HG02981 (cell line): ENCODE results near the gene ARF1.
"Not testable (repeated sequence)": the region's sequence is repeated elsewhere in the genome, so short reads cannot be mapped to it uniquely, and the experiment has no call there.

Source experiments
- ATAC-seq: cut with Tn5 transposase; IDR thresholded peaks from one replicate; pipeline ENCODE4 v1.9.1; 2021; ENCODE audit warnings: mild to moderate bottlenecking, moderate library complexity; ENCODE audit not compliant: unreplicated experiment

The ARF1 gene

GRCh38 chr1:228100822-228101613 lies 18.5 kb downstream of the ARF1 start:
- no peak for ATAC-seq

DNA sequence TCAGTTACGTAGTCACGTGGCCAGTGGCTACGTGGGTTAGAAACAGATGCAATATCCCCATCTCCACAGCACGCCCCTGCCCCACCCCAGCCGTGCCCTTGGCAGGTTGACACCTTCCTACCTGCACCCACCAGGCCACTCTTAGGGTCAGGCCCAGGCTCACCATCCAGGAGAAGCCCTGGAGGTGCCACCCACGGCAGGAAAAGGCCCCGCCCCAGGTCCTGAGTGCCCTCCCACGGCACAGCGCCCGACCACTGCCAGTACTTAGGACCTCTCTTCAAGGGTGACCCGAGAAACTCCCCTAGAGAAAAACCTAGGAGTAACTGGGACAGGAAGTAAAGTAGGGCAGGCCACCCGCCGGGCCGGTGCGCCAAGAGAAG lies 19.1 kb downstream of the ARF1 start:
- no peak for ATAC-seq

GRCh38 chr1:228101994-228102790 lies 19.7 kb downstream of the ARF1 start:
- ATAC-seq, result peak; percentile 20

DNA sequence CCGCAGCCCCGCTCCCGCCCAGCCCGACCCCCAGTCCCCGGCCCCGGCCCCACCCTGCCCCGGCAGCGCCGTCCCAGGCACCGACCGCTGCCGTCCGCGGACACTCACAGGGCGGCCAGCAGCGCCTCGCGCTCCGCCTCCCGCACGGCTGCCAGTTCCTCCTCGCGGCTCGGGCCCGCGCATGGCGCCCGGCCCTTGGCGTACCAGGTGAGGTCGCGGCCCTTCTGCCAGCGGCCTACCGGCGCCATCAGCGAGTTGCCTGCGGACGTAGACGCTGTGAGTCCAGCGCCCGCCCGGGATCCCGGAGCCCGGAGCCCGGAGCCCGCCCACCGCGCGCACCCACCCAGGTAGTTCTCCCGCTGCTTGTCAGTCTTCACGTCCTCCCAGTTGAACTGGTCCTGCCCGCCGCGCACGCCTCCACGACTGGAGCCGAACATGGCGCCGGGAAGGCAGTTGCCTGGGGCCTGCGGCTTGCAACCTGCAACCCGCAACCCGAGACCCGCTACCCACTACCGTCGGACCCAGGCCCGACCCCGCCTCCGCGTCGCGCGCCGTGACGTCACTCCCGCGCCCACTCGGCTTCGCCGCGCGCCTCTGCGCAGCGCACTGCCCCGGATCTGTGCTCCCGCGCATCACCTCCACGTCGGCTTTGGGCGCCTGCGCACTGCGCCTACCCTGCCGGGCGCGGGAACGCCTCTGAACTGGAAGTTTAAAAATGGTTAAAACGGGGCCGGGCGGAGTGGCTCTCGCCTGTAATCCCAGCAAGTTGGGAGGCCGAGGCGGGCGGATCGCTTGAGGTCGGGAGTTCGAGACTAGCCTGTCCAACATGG lies 20.5 kb downstream of the ARF1 start, which contains the start of gene C1orf35:
C1orf35 (minus strand) TSS at position 535 of the 830 bp plus-strand sequence; CDS start at position 437, 98 bp downstream.
- ATAC-seq, result peak; percentile 77

GRCh38 chr1:228104526-228105269 lies 22.2 kb downstream of the ARF1 start:
- no peak for ATAC-seq

- ATAC-seq, result no peak
Measured at GRCh38 chr1:228105270-228105995, 22.9 kb downstream of the ARF1 start.

GRCh38 chr1:228105996-228106799 lies 23.7 kb downstream of the ARF1 start:
- ATAC-seq, result no peak

DNA sequence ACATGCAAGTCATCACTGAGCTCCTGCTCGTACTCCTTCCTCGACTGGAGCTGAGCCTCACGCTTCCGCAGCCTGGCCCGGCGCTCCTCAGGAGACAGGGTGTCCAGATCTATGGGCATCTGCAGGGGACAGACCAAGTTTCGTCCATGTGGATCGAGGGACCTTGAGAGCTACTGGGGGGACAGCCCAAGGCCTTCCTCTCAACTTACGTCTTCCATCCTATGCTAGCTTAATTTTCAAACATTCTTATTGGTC lies 24.2 kb downstream of the ARF1 start:
- ATAC-seq, result no peak

DNA sequence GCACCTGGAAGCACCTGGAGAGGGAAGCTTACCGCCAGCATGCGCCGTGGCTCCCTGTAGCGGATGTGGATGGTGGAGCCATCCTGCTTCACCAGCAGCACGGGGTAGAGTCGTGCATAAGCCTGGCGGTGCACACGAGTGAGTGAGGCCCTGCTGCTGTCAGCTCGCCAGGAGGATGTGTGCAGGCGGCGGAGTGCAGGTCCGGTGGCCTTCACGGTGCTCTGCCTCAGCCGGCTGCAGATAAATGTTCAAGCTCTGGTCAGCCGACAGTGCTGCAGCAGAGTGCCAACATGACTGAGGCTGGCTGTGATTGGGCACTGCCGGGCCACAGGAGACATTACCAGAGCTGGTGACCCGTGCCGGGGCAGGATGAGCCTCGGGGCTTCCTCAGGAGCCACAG lies 25.1 kb downstream of the ARF1 start:
- no peak for ATAC-seq

DNA sequence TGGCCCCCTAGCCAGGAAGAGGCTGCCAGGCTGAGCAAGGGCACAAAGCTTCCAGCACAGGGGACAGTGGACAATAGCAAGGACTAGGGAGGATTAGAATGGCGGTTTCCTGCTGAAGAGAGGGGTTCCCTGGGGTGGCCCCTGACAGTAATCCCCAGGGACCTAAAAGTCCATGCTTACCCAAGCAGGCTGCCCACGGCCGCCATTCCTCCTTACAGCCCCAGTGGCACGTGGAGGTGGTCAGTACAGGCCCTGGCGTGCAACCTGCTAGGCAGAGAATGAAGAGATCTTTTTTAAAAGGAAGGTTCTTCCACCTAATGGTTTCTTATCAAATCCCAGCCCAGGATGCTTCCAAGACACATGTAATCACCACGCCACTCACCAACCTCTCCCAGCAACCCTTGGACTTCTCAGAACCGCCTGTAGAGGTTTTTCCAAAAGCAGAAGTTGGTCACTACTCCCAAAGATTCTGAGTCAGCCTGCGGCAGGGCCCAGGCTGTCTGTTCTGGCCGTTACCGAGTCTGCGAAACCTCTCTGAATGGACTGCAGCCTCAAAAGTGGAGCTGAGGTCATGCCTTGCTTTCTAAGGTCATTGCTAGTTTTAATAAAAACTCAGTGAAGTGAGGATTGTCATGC lies 25.7 kb downstream of the ARF1 start:
- ATAC-seq, result no peak

DNA sequence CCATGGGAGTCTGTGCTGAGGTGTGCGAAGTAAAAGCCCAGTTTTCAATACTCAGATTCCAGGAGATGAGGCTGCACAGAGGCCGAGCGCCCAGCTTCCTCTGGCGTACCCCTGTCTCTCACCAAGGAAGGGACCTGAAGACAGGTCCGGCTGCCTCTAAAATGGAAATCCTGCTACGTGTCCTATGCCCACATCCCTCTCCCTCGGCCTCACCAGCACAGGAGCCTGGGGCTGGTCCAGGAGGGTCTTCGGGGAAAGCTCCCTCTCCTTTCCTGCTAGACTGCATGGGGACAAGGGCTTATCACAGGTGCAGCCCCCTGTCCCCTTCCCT lies 26.2 kb downstream of the ARF1 start:
- peak; percentile 2 for ATAC-seq

DNA sequence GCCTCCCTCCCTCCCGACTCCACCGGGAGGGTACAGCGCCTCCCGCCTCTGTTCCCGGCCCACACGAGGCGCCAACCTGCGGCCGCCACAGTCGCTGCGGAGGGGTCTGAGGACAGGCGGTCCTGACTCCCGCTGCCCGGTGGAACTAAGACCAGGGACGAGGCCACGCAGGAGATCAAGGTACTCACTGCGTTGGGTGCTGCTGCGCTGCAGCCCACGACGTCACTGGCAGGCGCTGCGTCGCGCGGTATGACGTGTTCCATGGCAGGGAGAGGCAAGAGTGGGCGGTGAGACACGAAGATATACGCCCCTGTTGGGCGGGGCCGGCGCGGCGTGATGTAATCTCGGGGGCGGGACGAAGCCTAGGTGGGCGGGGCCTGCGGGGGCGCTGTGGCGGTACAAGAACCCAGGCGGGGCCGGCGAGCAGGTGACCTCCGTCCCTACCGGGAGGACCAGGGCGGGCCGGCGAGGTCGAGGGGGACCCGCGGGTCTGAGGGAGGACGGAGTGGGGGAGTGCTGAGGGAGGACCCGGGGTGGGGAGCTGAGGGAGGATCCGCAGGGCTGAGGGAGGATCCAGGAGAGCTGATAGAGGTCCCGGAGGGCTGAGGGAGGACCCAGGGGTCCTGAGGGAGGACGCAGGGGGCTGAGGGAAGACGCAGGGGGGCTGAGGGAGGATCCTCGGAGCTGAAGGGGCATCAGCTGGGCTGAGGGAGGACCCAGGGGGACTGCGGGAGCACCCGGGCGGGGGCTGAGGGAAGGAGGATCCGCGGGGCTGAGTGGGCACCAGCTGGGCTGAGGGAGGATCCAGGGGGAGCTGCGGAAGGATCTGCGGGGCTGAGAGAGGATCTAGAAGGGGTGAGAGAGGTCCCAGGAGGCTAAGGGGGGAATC lies 26.8 kb downstream of the ARF1 start, which contains the start of gene MRPL55:
MRPL55 (minus strand) TSS at position 227 of the 889 bp plus-strand sequence. CDS start 1,039 bp downstream, outside the sequence.
- ATAC-seq, result peak; percentile 92

GRCh38 chr1:228109962-228110488 lies 27.5 kb downstream of the ARF1 start:
- no peak for ATAC-seq

GRCh38 chr1:228110556-228110955 lies 28.0 kb downstream of the ARF1 start:
- no peak for ATAC-seq

DNA sequence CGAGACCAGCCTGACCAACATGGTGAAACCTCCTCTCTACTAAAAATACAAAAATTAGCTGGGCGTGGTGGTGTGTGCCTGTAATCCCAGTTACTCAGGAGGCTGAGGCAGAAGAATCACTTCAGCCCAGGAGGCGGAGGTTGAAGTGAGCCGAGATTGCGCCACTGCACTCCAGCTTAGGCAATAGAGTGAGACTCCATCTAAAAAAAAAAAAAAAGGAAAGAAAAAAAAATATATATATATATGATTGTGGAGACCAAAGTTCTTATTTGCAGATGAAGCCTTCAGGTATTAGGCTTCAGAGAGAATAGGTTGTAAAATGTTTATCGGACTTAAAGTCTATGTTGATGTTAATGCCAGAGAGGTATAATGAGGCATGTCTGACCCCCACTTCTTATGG lies 28.8 kb downstream of the ARF1 start:
- not testable (repeated sequence) for ATAC-seq

- no peak for ATAC-seq
Measured at GRCh38 chr1:228112167-228112566, 29.7 kb downstream of the ARF1 start.

DNA sequence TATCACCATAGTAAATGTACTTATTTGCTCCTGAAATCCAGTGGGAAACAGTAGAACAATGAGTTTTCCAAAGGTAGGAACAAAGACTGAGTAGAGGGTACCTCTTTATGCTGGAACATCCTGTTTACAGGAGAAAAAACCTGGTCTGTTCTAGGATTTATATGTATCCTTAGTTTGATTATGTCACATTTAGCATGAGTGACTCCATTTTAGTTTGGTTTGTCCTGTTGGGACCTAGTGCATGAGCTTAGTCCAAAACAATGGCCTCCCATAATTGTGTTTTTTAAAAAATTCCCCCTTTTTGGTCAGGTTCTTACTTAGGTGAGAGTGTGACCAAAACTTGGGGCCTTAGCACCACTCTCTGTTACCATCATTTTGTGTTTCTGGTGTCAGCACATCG lies 30.1 kb downstream of the ARF1 start:
- ATAC-seq, result no peak

- no peak for ATAC-seq
Measured at GRCh38 chr1:228114827-228115226, 32.3 kb downstream of the ARF1 start.
